HG02973 (cell line): ENCODE results near the gene ZBTB16.

Experiments
- ATAC-seq: cut with Tn5 transposase; IDR thresholded peaks from one replicate; pipeline ENCODE4 v1.9.1; 2021; ENCODE audit warnings: moderate library complexity; ENCODE audit not compliant: unreplicated experiment

The ZBTB16 gene

DNA sequence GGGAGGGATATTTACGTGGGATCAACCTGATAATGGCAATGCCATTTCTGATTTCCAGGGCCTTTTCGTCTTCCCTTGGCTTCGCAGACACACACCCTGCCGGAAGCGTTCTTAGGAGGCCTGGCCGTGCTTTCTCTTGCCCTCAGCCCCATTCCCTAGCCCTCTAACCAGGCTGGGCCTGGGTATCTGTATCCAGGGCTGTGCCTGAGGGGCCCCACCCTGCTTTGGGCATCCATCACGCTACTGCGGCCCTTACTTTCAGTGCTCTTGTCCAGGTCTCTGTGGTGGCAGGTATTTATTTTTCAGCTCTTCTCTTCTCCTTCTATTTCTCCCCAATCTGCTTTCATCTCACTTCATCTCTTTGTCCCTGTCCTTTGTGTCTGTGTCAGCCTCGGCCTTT, 105.0 kb downstream of the ZBTB16 start:
- ATAC-seq, result no peak

DNA sequence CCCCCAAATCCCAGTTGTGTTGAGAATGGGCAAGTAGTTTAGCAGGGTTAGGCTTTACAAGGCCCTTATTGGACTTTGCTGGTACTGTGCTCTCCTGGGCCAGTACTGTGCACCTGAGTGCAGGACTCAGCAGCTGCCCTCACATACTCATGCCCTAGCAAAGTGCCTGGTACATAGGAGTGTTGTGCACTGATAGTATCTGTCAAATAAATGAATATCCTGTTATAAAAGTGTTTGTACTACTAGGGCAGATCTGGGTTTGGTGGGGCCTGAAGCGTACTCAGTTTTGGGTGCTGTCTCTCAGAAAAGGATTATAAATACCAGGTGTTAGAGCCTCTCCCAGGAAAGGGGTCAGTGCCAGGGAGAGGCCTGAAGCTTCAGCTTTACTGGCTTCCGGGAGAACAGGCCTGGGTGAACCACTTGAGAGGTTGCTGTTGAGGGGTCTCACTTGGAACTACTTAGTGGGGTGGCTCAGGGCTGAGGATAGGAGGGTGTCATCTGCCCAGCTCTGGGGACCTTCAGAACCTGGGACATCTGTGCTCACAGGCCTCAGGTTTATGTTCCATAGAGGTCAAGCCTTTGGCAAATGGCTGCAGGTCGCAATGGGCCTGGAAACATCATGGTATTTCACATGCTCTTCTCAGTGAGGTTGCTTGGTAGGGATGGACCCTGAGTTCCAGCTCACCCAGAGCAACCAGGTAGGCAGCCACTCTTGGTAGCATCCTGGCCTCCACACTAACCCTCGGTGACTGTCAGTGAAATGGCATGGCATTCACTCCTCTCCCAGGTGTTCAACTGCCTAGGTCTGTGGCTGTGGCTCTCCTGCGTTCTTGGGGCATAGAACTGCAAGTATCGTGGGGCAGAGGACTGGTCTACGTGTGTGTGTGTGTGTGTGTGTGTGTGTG, 106.1 kb downstream of the ZBTB16 start:
- no peak for ATAC-seq

GRCh38 chr11:114166362-114166761, 106.9 kb downstream of the ZBTB16 start:
- ATAC-seq, result no peak

DNA sequence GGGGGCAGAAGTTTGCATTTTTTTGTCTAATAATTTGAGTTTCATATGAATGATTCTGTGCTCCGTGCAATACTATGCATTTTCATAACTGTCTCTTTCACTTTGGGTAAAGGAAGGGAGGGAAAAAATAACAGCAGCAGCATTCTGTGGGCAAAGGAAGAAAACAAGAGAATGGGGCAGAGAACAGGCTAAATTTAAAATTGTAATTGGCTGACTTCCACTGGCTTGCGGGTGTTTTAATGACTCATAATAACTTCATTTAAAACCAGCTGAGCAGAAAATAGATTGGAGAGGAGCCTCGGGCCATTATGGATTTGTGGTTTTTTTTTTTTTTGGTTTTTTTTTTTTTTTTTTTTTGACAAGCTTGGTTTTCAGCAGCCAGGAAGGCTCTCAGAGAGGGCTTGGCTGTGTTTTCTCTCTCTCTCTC, 107.4 kb downstream of the ZBTB16 start:
- no peak for ATAC-seq

- no peak for ATAC-seq
Observed at GRCh38 chr11:114167355-114167754, 107.8 kb downstream of the ZBTB16 start.

DNA sequence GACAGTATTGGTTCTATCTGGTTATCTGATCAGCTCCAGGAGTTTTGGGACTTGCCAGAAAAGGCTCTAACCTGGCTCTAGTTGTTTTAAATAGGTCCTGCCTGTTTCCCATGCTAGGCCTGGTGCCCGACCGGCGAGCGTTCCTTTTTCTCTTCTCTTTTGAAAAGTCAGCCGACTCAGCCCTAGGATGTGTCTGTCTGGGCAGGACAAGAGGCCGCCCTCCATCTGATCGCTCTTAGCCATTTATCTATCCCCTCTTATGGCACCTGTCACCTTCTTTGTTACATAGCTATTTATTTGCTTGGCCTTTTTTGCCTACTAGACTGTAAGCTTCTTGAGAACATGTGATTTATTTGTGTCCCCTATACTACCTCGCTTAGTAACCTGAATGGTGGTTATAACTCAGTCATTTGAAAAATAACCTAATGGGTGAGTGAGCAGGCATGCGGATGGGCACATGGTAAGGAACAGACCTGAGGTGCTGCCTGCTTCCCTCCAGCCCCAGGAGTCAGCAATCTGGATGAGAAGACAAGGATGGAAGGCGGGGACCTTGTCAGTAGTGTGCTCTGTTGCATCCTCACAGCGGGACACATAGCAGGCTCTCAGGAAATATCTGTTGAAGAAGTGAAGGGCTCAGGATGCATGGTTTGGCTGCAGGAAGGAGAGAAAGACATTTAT, 108.4 kb downstream of the ZBTB16 start:
- no peak for ATAC-seq

GRCh38 chr11:114168691-114169090, 109.2 kb downstream of the ZBTB16 start:
- no peak for ATAC-seq

GRCh38 chr11:114169321-114169749, 109.8 kb downstream of the ZBTB16 start:
- no peak for ATAC-seq

DNA sequence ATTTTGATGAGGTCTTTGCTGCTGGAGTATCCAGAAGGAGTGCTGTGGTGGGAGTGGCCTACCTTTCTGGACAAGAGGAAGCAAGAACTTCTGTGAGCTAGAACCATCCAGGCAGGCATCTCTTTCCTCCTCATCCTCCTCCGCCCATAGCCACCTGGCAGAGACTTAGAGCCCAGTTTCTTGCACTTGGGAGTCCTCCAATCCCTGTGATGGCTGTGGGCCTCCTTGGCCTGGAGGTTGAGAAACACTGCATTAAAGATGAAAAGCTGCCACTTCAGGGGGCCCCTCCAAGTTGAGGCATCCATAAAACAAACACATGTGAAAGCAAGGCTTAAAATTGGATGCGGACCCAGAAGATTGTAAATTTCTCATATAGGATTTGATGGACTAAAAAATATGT, 110.3 kb downstream of the ZBTB16 start:
- ATAC-seq, result no peak

DNA sequence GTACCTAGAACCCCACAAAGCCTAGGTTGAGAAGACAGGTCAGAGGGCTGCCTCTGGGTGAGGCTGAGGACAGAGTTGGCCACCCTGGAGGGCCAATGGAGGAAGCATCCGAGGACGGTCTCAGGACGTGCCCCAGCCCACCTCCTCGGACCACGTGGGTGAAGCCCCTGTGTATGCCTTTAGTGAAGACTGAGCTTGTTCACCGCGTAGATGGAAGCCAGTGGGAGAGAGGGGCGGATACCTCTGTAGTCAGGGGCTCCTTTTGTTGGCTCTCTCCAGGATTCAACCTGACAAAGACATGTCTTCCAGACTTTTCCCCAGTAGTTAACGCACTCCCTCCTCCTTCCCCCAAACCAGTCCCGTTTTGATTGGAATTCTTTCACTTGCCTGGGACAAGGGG, 110.7 kb downstream of the ZBTB16 start:
- ATAC-seq, result no peak

DNA sequence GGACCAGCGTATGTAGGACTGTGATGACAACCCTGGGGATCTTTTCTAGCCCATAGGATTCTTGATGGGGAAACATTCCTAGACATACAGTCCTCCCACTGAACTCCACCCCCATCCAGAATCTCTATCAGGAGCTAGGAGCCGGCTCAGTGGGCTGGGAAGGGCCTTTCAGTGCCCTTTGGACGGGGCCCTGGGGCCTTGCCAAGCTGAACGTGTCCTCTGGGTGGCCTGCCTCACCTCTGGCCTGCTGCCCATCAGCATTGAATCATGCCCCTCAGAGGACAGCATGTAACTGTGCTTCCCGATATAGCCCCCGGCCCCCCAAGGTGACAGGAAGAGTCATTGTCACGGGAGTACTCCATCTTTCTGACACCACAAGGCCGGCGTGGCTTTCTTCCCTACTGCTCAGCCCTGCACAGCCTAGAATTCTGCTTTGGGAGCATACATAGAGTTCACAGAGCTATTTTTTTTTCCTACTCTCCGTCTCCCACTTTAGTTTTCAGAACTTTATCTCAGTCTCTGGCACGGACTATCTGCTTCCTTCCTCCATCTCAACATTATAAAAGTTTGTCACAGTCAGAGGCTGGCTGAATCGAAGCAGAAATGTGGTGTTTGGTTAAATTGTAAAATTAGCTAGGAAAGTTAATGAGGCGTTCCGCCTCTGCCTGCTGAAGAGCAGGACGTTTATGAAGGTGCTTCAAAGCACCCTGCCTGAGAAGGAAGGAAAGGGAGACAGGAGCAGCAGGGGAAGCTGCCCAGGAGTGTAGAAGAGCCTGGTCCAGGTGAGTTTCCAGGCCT, 111.9 kb downstream of the ZBTB16 start:
- ATAC-seq, result no peak

DNA sequence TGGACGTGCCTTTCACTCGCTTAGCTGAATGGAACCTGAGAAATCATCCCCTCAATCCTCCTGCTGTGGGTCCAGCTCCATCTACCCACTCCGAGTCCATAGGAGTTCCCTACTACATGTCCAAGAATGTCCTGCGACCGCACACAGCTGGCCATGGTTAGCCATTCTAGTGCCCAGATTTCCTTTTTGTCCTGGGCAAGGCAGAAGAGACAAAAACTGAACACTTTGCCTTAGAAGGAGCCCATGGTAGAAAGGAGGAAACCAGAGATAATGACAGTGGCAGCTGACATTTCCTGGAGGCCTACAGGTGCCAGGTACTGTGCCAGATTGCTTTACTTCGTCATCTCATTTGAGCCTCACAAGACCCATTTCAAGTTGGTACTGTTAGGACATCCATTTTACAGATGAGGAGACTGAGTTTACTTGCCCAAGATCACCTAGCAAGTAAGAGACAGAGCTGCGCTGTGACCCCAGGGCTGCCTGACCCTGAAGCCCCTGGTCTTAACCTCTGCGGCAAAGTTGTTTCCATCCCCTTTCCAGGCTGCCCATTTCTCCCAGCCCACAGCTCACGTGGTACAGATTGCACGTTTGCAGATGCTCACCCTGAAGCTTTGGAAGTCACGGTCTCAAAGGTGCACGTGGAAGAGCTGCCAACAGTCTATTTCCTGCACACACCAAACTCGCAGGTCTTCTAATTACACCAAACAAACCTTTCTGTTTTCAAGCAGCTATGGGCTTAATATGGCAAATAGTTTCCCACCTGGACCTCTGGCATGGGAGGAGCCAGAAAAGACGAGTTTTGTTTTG, 112.7 kb downstream of the ZBTB16 start:
- ATAC-seq, result no peak

- no peak for ATAC-seq
Observed at GRCh38 chr11:114172871-114173444, 113.4 kb downstream of the ZBTB16 start.

DNA sequence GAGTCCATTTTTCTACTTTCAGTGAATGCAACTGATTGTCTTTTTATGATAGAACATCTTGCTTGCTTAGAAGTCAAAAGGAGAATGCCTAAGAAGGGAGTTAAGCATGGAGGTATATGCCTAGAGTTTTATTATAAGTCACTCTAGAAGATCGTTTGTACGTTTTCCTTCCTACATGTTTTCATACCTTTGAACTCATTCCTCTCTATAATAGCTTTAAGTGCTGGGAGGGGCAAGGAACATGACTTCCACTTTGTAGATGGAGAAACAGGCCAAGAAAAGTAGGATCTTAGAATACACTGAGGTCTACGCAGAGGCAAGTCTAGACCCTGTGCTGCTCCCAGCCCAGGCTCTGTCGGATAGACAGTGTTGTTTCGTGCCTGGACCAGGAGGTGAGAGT, 114.3 kb downstream of the ZBTB16 start:
- ATAC-seq, result no peak

DNA sequence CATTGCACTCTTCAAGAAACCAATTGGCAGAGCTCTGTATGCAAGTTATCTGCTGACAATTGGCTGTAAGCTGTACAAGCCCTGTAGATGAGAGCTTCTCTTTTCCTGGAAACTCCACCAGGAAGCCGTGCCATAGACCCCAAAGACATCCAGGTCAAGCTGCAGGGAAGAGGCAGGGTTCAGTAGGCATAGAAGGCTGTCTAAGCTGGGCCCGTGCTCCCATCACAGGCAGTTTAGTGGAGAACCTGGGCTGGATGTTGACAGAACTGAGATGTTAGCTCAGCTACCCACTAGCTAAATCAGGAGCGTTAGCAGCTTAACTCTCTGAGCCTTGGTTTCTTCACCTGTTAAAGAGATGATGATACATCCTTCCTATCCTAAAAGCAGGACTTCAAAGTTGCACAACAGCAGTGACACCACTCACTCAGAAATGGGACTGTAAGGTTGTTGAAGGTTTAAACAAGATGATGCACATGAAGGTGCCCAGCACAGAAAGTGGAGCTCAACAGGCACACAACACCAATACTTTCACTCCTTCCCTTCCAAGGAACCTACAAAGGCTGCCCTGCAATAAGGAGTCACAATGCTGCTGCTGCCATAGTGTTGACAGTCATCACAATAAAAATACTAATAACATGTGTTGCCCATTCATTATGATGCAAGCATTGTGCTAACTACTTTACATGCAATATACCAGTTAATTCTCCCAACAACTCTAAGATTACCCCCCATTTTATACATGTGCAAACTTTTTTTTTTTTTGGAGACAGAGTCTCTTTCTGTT, 115.4 kb downstream of the ZBTB16 start:
- no peak for ATAC-seq

- ATAC-seq, result no peak
Observed at GRCh38 chr11:114175706-114176105, 116.2 kb downstream of the ZBTB16 start.

DNA sequence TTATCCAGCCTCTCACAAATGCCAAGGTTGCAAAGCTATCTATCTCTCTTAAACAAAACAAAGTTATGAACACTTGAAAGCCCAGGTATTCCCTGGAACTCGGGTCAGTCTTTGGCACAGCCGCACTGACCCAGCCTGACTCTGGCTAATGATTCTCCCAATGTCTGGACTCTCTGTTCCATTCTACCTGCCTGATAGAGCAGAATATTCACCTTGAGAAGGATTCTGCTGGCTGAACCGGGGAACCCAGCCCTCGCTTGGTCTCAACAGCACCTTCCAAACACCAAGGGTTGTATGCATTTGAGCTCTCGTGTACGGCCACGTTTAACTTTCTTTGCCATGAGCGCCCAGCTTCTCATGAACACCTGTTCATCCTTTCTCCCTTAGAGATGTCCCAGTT, 116.8 kb downstream of the ZBTB16 start:
- ATAC-seq, result no peak

DNA sequence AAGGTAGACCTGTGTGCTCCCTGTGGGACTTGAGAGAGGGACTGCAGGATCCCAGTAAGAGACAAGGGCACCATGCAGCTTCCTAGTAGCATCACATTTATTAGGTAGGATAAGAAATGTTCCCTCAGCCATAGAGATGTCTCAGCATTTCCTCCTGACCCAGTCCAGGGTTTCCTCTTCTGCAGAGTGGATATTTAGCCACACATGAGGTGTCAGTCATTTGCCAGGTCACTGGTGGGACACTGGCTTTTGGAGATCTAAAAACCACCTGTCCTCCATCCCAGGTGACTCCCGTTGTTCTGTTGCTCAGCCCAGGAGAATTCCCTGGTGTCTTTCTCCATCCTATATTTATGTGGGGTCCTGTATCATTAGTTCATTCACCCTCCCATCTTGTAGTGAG, 119.1 kb downstream of the ZBTB16 start:
- no peak for ATAC-seq

DNA sequence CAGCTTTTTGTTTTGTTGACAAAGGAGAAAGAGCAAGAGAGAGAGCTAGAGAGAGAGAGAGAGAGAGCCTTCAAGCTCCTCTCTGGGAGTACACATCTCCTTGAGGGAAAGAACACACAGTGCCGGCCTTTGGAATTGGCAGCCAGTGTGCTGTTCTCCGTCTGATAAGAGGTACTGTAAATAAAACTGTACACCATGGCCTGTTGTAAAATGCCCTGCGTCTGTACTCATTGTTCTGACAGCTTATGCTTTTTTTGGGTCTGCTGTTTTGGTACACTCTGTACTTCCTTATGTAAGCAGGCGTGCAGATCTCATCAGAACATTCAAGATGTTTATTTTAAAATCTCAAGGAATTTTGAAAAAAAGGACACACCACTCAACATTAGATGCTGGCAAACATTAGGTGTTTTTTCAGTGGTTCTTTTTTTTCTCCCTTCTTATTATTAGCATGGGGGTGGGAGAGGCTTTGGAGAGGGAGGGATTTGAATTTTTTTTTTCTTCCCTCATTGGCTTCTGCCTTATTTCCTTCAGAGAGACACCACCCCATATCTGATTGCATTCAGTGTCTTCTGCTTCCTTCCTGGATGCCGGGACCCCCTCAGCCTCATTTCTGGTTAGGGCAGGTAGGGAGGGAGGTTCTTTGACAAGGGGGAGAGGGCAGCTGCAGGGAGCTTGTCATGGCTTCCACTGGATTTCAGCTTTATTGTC, 119.9 kb downstream of the ZBTB16 start:
- no peak for ATAC-seq
